Measurements from ENCODE around the gene ZBTB42. TPM values are rescaled to one million over a fixed set of nuclear protein-coding genes. Genes with fewer than 3 reads are reported as not detected.

Gene ZBTB42
- total and polyA plus RNA-seq, 2 donors (not counting 3 experiments of a cell fraction or from before 2014, with no cell fraction given), result 3.1 to 3.8 TPM

DNA sequence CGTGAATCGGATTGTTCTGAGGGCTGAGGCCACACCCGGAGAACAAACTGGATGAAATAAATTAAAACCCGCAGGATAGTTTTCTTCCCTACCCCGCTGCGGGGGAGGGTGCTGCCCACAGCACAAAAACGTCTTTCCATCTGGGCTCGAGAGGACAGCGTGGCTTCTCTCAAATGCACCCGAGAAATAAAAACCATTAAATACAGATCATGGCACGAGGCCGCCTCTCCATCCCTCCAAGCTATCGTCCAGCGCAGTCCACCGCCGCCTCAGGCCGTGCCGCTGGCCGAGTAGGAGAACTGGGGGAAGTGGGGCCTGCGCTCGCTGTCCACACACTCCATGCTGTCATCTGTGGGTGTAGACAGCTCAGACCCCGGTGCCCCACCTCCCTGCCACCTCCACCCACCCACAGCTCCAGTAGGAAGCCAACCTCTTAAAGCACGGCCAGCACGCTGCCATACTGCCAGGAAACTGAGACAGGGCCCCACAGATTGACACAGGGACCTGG lies 30.8 kb upstream of the ZBTB42 start:
- TF ChIP-seq, protein P1, sequence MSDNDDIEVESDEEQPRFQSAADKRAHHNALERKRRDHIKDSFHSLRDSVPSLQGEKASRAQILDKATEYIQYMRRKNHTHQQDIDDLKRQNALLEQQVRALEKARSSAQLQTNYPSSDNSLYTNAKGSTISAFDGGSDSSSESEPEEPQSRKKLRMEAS (IDR thresholded peaks at IDR 0.05; ENCODE audit: insufficient read depth, insufficient read length), result no peak
- TF ChIP-seq EZH2 (IDR thresholded peaks at IDR 0.05; ENCODE audit: borderline replicate concordance, low read depth, low read length, severe bottlenecking), result no peak
- TF ChIP-seq, protein P2, sequence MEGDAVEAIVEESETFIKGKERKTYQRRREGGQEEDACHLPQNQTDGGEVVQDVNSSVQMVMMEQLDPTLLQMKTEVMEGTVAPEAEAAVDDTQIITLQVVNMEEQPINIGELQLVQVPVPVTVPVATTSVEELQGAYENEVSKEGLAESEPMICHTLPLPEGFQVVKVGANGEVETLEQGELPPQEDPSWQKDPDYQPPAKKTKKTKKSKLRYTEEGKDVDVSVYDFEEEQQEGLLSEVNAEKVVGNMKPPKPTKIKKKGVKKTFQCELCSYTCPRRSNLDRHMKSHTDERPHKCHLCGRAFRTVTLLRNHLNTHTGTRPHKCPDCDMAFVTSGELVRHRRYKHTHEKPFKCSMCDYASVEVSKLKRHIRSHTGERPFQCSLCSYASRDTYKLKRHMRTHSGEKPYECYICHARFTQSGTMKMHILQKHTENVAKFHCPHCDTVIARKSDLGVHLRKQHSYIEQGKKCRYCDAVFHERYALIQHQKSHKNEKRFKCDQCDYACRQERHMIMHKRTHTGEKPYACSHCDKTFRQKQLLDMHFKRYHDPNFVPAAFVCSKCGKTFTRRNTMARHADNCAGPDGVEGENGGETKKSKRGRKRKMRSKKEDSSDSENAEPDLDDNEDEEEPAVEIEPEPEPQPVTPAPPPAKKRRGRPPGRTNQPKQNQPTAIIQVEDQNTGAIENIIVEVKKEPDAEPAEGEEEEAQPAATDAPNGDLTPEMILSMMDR (IDR thresholded peaks at IDR 0.05; ENCODE audit: extremely low read depth in 1 of 2, insufficient read depth in 1 of 2, low read depth in 1 of 2, low read length in 2 of 2), result no peak
- FAIRE-seq (no peak), DNase-seq (ENCODE audit: low read depth, low spot score) (no peak)
- H3K4me2 ChIP-seq (ENCODE audit: insufficient read depth, low read length), result no peak overlapping the region
- ChIA-PET CTCF (interaction anchor here (0.8 to 3.8 kb wide), 8 partner anchors 11 to 198 kb away, joined by 3 to 117 read pairs (median 4); no protein-coding TSS in a partner anchor), POLR2A (no interaction called here)
- H3K4me1 ChIP-seq (ENCODE audit: control insufficient read depth, extremely low read depth, insufficient read depth, low read length), result peaks cover 9% of the 10 kb centered on the region
- no peaks in the 10 kb centered on the region for H3K27me3 ChIP-seq (ENCODE audit: control insufficient read depth in 2 of 2, insufficient read depth in 2 of 2, low read length in 2 of 2)
- H3K79me2 ChIP-seq (ENCODE audit: control insufficient read depth, insufficient read depth, low read length), result no peaks in the 10 kb centered on the region
- H3K9me1 ChIP-seq (replicated peaks; ENCODE audit: control insufficient read depth, extremely low read depth, insufficient read depth, low read length), result no peaks in the 10 kb centered on the region
- H2AFZ ChIP-seq (ENCODE audit: low read depth, low read length), result no peak overlapping the region
- dilution Hi-C loops (cut with MboI; ENCODE audit: extremely low pct_ligation_motif_present, low sequenced_read_pairs) (no loop called here), intact Hi-C loops (cut with micrococcal nuclease) (no loop called here)
- no peak overlapping the region for H3K9ac ChIP-seq (replicated peaks; ENCODE audit: extremely low read depth, insufficient read depth, low read length)
- peaks cover 3 to 26% of the 10 kb centered on the region in 2 experiments for H3K36me3 ChIP-seq (ENCODE audit: control insufficient read depth in 2 of 2, extremely low read depth in 1 of 2, insufficient read depth in 2 of 2, low read length in 2 of 2)
- H3K27ac ChIP-seq (ENCODE audit: insufficient read depth, low read depth, low read length), result no peak overlapping the region
- BruUV-seq (replicated peaks), result TSS peak; percentile 73
- no peak overlapping the region for H3K4me3 ChIP-seq (replicated peaks in 1 of 3; ENCODE audit: insufficient read depth in 1 of 3, low read depth in 1 of 3, low read length in 3 of 3)
- H4K20me1 ChIP-seq (replicated peaks; ENCODE audit: control insufficient read depth, extremely low read depth, insufficient read depth, low read length), result no peaks in the 10 kb centered on the region
- H3K9me3 ChIP-seq (replicated peaks; ENCODE audit: control insufficient read depth, insufficient read depth, low read length), result no peaks in the 10 kb centered on the region

GRCh38 chr14:104770851-104771272 lies 30.0 kb upstream of the ZBTB42 start:
- ChIA-PET POLR2A (no interaction called here), CTCF (interaction anchor here (0.8 to 3.8 kb wide), 7 partner anchors 10 to 198 kb away, joined by 3 to 117 read pairs (median 4); no protein-coding TSS in a partner anchor)
- no peaks in the 10 kb centered on the region for H3K9me3 ChIP-seq (replicated peaks; ENCODE audit: control insufficient read depth, insufficient read depth, low read length)
- dilution Hi-C loops (cut with MboI; ENCODE audit: extremely low pct_ligation_motif_present, low sequenced_read_pairs) (no loop called here), intact Hi-C loops (cut with micrococcal nuclease) (no loop called here)
- no TSS peak for BruUV-seq (replicated peaks)
- H3K27me3 ChIP-seq (ENCODE audit: control insufficient read depth in 2 of 2, insufficient read depth in 2 of 2, low read length in 2 of 2), result no peaks in the 10 kb centered on the region
- no peak overlapping the region for H3K4me2 ChIP-seq (ENCODE audit: insufficient read depth, low read length)
- FAIRE-seq, result no peak
- H3K4me3 ChIP-seq (replicated peaks in 1 of 3; ENCODE audit: insufficient read depth in 1 of 3, low read depth in 1 of 3, low read length in 3 of 3), result no peak overlapping the region
- H3K36me3 ChIP-seq (ENCODE audit: control insufficient read depth in 2 of 2, extremely low read depth in 1 of 2, insufficient read depth in 2 of 2, low read length in 2 of 2), result peaks cover 3 to 32% of the 10 kb centered on the region in 2 experiments
- no peaks in the 10 kb centered on the region for H3K79me2 ChIP-seq (ENCODE audit: control insufficient read depth, insufficient read depth, low read length)
- no peak overlapping the region for H2AFZ ChIP-seq (ENCODE audit: low read depth, low read length)
- H3K9me1 ChIP-seq (replicated peaks; ENCODE audit: control insufficient read depth, extremely low read depth, insufficient read depth, low read length), result no peaks in the 10 kb centered on the region
- peaks cover 9% of the 10 kb centered on the region for H3K4me1 ChIP-seq (ENCODE audit: control insufficient read depth, extremely low read depth, insufficient read depth, low read length)
- no peak for DNase-seq (ENCODE audit: low read depth, low spot score)
- TF ChIP-seq, protein P1 (IDR thresholded peaks at IDR 0.05; ENCODE audit: insufficient read depth, insufficient read length), result no peak
- TF ChIP-seq MYC (IDR thresholded peaks at IDR 0.05; ENCODE audit: low read depth, low read length), result no peak
- no peak for TF ChIP-seq EZH2 (IDR thresholded peaks at IDR 0.05; ENCODE audit: borderline replicate concordance, low read depth, low read length, severe bottlenecking)
- TF ChIP-seq POLR2A (IDR thresholded peaks at IDR 0.05; ENCODE audit: low read depth, low read length), result no peak
- TF ChIP-seq, protein P2 (IDR thresholded peaks at IDR 0.05; ENCODE audit: extremely low read depth in 1 of 2, insufficient read depth in 1 of 2, low read depth in 1 of 2, low read length in 2 of 2), result peak; percentile 50 to 66
- no peak for TF ChIP-seq POLR2AphosphoS5 (IDR thresholded peaks at IDR 0.05; ENCODE audit: insufficient read depth, low read depth, low read length)
- no peak for TF ChIP-seq FOS (IDR thresholded peaks at IDR 0.05; ENCODE audit: borderline replicate concordance, insufficient read depth, low read length)
- H3K9ac ChIP-seq (replicated peaks; ENCODE audit: extremely low read depth, insufficient read depth, low read length), result no peak overlapping the region
- H4K20me1 ChIP-seq (replicated peaks; ENCODE audit: control insufficient read depth, extremely low read depth, insufficient read depth, low read length), result no peaks in the 10 kb centered on the region
- H3K27ac ChIP-seq (ENCODE audit: insufficient read depth, low read depth, low read length), result no peak overlapping the region
